Epidermal melanocyte (primary cell): ENCODE results near the gene OLR1.
"Not testable (repeated sequence)": the region's sequence is repeated elsewhere in the genome, so short reads cannot be mapped to it uniquely, and the experiment has no call there.

Source experiments
- DNase-seq: peaks from one replicate; pipeline ENCODE4 v3.0.0; 2011; ENCODE audit warnings: low spot score; ENCODE audit not compliant: insufficient read length

Gene OLR1

GRCh38 chr12:10171973-10172728, at the start of gene OLR1:
TSS of gene OLR1 (minus strand) at chr12:10172132. CDS start at chr12:10172077, 55 bp downstream.
- no peak for DNase-seq

GRCh38 chr12:10220398-10221077, 48.6 kb upstream of the OLR1 start:
- DNase-seq: no peak

GRCh38 chr12:10218021-10218420, 46.1 kb upstream of the OLR1 start:
- DNase-seq: no peak

- not testable (repeated sequence) for DNase-seq
Observed at GRCh38 chr12:10215946-10216345, 44.0 kb upstream of the OLR1 start.

- DNase-seq: no peak
Observed at GRCh38 chr12:10215436-10215835, 43.5 kb upstream of the OLR1 start.

DNA sequence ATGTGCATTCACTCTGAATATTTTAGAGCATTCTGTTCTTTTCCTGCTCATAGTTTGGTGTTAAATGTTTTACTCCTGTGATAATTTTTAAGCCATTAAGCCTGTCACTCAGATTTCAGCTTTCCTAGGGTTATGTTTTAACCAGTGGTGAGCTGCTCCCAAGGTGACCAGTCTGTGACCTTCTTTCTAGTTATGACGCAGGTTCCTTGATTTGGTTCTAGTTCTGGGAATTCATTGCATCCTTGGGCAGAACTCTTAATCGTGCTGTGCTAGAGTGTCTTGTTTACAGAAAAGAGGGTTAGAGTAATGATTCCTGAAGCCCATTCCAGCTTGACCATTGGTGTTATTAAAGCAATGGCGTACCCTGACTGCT, 42.9 kb upstream of the OLR1 start:
- no peak for DNase-seq

DNA sequence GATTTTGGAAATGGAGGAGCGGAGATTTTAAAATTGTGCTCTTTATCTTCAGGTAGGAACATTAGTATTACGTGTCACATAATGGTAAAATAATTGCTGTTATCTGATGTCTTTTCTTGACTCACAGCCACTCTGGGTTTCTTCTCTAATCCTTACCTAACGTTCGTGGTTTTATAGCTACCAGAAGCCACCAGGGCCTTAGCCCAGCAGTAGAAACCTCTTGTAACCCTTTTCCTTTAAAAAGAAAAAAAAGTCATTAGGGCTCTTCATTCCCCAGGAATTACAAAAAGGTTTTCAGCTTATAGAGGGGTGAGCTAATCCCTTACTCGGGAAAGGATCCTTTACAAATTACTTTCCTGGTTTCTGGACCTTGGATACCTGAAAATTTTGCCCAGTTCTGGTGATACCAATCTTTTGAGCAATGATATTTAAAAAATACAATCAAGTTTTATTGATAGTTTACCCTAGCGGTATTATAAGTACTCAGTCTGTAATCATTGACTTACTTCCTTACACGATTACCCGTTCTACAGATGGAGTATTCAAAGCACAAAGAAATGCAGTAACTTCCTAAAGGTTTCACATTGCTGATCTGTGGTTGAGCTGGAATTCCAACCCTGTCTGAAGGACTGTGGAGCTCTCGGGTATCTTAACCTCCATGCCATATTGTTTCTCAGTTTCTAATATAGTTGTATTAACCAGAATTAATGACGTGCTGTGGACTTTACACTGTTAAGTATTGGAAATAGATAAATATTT, 42.4 kb upstream of the OLR1 start:
- DNase-seq: no peak

DNA sequence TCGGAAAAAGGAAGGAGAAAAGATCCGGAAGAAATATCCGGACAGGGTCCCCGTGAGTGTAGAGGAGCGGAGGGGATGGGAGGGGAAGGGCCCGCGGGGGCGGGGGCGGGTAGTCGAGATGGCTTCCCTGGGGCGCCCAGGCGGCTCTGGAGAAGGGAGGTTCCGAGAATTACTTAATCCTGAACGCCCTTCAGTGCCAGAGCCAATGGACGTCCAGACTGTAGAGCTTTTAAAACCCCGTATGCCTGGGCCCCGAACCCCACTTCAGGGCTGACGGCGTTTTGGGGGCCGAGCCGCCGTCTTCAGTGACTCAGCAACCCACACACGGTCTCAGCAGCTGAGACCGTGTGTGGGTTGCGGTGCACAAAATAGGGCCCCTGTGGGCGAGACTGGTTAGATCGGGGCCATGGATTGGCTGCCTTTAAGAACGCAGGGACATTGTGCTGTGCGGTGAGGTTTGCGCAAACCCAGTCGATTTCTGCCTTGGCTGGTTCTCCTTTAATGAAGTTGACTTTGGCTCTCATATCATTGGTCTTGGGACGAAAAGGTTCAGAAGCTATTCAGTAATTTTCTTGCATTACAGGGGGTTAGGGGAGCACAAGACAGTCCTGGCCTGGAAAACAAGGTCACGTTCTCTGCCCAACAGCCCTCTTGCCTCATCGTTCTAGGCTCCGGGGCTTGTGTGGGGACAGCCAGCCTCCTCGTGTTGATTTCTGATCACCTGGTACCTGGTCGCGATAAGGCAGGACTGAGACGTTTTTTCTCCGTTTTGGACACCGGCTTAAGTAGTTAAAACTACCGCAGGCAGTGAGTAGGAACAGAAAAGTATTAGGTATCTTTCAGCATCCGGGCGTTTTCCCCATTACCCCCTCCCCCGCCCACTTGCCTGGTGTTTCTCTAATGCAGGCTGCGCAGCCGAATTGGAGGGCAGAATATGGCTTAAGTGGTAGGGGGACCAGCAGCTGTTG, 41.5 kb upstream of the OLR1 start:
- DNase-seq: no peak

DNA sequence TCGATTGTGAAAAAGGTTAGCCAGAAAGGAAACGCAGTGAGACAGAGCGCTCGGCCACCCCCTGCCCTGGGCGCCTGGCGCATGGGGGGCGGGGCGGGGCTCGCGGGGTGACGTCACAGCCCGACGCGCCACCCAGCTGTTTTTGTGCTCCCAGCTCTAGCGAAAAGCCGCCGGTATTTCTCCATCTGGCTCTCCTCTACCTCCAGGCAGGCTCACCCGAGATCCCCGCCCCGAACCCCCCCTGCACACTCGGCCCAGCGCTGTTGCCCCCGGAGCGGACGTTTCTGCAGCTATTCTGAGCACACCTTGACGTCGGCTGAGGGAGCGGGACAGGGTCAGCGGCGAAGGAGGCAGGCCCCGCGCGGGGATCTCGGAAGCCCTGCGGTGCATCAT, 40.8 kb upstream of the OLR1 start, which contains the start of gene GABARAPL1:
TSS of gene GABARAPL1 (plus strand) at position 139 of the 393 bp plus-strand sequence. CDS start at position 392, 253 bp downstream.
- DNase-seq: peak; percentile 58

- DNase-seq: peak; percentile 87
Observed at GRCh38 chr12:10211940-10212738, 40.2 kb upstream of the OLR1 start.

GRCh38 chr12:10211101-10211939, 39.4 kb upstream of the OLR1 start:
- DNase-seq: no peak

DNA sequence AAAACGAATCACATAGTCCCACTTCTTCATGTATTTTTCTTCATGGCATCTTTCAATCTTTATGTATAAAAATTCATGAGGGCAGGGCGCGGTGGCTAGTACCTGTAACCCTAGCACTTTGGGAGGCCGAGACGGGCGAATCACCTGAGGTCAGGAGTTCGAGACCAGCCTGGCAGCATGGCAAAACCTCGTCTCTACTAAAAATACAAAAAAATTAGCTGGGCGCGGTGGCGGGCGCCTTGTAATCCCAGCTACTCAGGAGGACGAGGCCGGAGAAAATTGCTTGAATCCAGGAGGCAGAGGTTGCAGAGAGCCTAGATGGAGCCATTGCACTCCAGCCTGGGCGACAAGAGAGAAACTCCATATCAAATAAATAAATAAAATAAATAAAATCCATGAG, 38.3 kb upstream of the OLR1 start:
- DNase-seq: no peak

GRCh38 chr12:10207136-10207535, 35.2 kb upstream of the OLR1 start:
- peak; percentile 28 for DNase-seq

DNA sequence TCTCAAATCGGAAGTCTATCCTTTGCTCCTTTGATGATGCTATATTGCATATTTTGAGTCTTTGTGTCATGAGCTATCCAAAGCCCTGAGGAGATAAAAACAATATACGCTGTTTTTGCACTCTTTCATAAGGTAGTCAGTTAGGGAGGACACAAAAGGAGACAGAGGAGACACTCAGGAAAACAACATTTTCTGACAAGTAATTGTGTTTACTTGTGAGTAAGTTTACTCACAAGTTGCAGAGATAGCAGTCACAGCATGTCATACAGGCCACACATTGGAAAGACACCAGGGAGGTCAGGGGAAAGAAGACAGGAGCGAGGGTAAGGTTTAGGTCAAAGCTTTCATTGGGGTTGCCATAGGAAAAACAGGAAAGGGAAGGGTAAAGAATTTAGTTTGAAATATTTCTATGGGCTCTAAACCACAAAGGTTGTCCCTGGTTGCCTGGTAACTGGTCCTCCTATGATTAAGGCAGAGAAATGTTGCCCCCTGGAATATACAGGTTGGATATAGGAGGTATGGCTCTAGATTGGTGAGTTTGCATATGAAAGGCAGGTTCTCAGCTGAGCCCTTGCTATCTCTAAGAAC, 33.4 kb upstream of the OLR1 start:
- DNase-seq: no peak

- not testable (repeated sequence) for DNase-seq
Observed at GRCh38 chr12:10204495-10204894, 32.6 kb upstream of the OLR1 start.

- no peak for DNase-seq
Observed at GRCh38 chr12:10197879-10198278, 25.9 kb upstream of the OLR1 start.

DNA sequence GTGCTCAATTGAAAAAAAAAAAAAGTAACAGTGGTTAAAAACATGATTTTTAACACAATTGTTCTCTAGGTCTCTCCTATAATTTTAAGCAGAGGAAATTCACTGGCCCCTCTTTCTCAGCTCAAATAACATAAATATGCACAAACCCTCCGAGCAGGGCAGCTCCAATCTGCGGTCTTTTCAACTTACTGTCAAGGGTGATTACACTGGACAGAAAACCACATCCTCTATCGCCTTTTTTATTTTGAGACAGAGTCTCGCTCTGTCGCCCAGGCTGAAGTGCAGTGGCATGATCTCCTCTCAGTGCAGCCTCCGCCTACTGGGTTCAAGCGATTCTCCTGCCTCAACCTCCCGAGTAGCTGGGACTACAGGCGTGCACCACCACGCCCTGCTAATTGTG, 24.3 kb upstream of the OLR1 start:
- no peak for DNase-seq

- DNase-seq: no peak
Observed at GRCh38 chr12:10194160-10194670, 22.3 kb upstream of the OLR1 start.

- peak; percentile 46 for DNase-seq
Observed at GRCh38 chr12:10191865-10192264, 19.9 kb upstream of the OLR1 start.
